Measurements from ENCODE around the gene ENC1.

ENC1 gene

GRCh38 chr5:74660873-74661272 lies 20.3 kb upstream of the ENC1 start:
- intact Hi-C loops (cut with DNase I) = no loop called here
- DNase-seq = no peak

GRCh38 chr5:74660140-74660539 lies 19.6 kb upstream of the ENC1 start:
- no peak for DNase-seq
- intact Hi-C loops (cut with DNase I) = no loop called here

GRCh38 chr5:74659172-74659571 lies 18.6 kb upstream of the ENC1 start:
- intact Hi-C loops (cut with DNase I) = no loop called here
- no peak for DNase-seq

GRCh38 chr5:74657165-74657564 lies 16.6 kb upstream of the ENC1 start:
- DNase-seq = no peak
- intact Hi-C loops (cut with DNase I) = no loop called here

- peak in 1 of 42 donors; percentile 28 for DNase-seq
- intact Hi-C loops (cut with DNase I) = no loop called here
These were observed 15.2 kb upstream of the ENC1 start for GRCh38 chr5:74655716-74656115.

GRCh38 chr5:74655206-74655605 lies 14.7 kb upstream of the ENC1 start:
- peak in 1 of 42 donors; percentile 4 for DNase-seq
- intact Hi-C loops (cut with DNase I) = no loop called here

DNA sequence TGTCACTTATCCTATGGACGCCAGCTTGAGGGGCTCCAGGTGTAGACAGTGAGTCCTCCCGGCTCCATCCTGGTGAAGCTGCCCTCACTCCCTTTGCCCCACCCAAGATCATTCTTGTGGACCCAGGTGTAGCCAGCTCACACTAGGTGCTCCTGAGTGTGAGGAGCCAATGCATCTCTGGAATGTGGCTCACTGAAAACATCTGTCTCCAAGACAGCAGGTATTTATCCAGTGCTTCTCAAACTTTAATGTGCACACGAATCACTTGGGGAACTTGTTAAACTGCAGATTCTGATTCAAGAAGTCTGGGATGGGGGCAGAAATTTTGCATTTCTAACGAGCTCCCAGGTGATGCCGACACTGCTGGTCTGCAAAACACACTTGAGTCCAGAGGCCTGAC lies 13.5 kb upstream of the ENC1 start:
- peak in 1 of 42 donors; percentile 1 for DNase-seq
- intact Hi-C loops (cut with DNase I) = no loop called here

DNA sequence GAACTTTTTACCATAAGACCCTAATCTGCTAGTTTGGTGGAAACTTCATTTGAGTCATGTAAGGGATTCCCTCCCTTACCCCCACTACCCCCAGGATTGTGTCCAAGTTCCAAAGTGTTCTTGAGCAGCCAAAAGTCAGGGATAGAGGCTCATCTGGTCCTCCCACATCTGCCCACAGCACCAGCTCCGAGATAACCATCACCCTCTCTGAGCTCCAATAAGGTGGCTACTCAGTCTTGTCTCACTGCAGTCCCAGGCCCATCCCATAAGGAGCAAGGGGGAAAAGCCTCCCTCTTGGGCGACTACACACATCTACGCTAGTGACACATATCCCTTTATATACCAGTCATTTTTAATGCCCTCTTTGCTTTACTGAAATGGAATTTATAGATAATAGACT lies 12.0 kb upstream of the ENC1 start:
- no peak for DNase-seq
- intact Hi-C loops (cut with DNase I) = no loop called here

DNA sequence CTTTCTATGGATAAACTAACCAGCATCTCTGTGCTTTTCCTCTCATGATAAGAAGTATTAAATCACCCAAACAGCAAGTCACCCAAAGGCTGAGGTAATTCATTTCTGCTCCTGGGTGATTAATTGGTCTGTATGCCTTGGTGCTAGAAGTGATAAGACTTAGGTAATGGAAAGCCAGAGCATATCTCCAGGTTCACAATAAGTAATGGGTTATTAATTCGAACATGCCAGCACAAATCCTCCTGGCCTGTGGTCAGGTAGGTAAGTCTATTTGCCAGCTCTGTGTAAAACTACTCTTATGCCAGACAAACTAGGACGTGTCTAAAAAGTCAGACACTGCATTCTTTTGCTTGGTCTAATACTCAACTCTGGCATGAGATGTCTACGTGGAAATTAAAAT lies 11.2 kb upstream of the ENC1 start:
- DNase-seq = no peak
- intact Hi-C loops (cut with DNase I) = no loop called here

DNA sequence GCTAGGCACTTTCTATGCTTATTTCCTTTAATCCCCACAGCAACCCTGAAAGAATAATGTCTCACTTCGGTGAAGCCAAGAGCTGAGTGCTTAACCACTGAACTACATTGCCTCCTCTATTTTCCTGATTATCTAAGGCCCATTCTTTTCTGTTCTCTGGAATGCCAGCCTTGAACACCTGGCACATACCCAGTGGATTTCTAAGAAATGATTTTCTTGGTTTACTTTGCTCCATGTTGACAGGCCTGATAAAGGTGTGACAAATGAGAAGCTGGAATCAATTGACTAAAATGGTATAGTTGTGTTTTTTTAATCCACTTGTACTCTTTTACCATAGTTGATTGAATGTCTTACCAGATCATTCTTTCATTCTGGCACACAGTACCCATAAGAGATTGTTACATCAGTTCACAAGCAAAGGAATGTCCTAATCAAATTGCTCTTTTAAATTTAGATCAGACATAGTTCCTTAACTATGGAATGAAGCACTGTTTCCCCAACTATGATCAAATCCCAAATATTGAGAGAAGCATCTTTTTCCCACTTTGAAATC lies 9.0 kb upstream of the ENC1 start:
- no peak for DNase-seq
- intact Hi-C loops (cut with DNase I) = loop anchor here (5.0 kb wide), 1 partner anchor 617 kb away; no protein-coding TSS in a partner anchor

DNA sequence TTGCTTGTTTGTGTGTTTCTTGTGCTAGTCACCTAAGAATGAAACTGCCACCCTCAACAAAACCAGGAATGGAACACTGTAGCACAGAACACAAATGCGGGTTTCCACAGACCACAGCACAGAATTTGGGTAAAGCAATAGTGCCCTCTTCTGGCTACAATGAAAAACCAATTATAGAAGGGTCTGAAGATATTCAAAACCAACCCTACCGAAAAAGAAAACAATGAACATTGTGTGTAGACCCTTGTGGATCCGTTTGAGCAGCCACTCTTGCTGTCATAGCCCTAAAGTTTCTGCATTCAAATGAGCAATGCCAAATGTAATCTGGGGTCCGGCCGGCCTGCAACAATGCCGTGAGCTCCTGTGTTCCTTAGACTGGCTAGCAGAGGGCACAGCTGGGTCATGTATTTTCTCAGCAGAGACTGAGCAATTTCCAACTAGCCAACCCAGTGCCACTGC lies 8.3 kb upstream of the ENC1 start:
- peak in 17 of 42 donors; percentile 16 to 77 (median 53) for DNase-seq
- intact Hi-C loops (cut with DNase I) = loop anchor here (5.0 kb wide), 1 partner anchor 617 kb away; no protein-coding TSS in a partner anchor

GRCh38 chr5:74647096-74647495 lies 6.6 kb upstream of the ENC1 start:
- intact Hi-C loops (cut with DNase I) = loop anchor here (5.0 kb wide), 1 partner anchor 615 kb away; no protein-coding TSS in a partner anchor
- peak in 2 of 42 donors; percentile 33 to 51 for DNase-seq

DNA sequence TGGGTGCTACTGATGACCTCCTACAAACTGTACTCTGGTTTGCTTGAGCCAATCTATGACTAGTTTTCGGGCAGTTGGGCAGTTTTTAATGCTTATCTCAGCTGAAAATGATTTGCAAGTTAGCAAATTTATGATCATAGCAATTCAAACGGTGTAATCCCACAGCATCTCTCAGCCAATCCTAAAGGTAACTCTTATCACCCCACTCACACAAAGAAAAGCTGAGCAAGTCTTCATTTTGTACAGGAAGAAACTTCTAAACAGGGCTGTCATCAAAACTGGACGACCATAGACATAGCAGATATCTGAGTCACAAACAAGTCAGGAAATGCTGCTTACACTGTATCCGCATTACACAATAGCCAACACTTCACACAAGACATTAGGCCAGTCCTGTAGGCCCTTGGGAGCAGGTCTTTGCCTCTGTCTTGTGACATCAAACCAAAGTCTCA lies 2.6 kb upstream of the ENC1 start:
- no peak for DNase-seq
- intact Hi-C loops (cut with DNase I) = no loop called here

DNA sequence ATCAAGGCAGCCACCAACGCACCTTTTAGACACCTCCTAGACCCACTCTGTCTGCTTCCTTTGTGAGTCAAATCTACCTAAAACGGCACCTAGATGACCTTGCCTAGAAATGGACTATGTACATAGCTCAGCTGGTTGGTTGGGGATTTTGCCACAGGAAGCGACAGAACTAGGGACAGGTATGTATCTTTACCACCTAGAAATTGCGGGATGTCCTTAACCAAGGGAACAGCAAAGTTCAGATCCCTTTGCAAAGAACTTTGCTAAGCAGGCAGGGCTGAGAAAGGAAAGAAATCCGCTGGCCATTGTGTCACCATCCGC lies 2.0 kb upstream of the ENC1 start:
- DNase-seq = no peak
- intact Hi-C loops (cut with DNase I) = no loop called here

GRCh38 chr5:74641735-74642542 lies 1.4 kb upstream of the ENC1 start:
- intact Hi-C loops (cut with DNase I) = loop anchor here (2.0 kb wide), 1 partner anchor 741 kb away; no protein-coding TSS in a partner anchor
- DNase-seq = peak; percentile 10 to 84 (median 54)

- peak; percentile 57 to 91 (median 77) for DNase-seq
- intact Hi-C loops (cut with DNase I) = loop anchor here (2.0 kb wide), 1 partner anchor 740 kb away; no protein-coding TSS in a partner anchor
These were observed 616 bp upstream of the ENC1 start for GRCh38 chr5:74640954-74641734.

DNA sequence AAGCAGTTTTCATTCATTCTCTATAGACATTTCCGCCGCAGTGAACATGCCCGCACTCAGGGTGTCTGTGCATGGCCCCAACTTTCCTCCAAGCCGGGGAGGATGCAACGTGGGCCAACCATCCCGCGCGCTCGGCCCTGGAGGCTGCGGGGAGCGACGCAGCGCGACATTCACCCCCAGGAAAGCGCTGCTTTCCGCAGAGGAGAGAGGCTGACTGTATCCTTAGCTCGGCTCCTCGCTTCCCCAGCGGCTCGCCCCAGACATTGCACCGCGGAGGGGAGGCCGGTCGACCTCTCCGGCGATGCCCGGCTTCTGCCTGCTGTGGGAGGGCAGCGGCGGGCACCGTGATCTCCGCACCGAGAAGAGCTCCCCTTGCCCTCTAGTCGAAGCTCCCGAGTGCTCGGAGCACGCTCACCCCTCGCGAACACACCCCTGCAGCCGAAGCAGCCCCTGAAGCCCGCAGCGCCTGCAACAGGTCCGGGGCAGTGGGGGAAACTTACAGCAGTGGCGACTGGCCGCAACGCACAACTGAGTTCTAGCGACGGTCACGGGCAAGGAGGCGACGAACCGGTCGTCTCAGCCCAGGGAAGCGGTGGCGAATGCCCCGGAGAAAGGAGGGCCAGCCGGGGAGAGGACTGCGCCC lies 600 bp downstream of the ENC1 start:
- DNase-seq = peak in 39 of 42 donors; percentile 12 to 77 (median 54)
- intact Hi-C loops (cut with DNase I) = loop anchor here (2.0 kb wide), 1 partner anchor 739 kb away; no protein-coding TSS in a partner anchor

GRCh38 chr5:74638970-74639806 lies 1.3 kb downstream of the ENC1 start:
- DNase-seq = peak in 1 of 42 donors; percentile 45
- intact Hi-C loops (cut with DNase I) = no loop called here

Measured in head of caudate nucleus (tissue), 42 donors.